ENCODE results near the gene SULT2B1. TPM values are rescaled to one million over a fixed set of nuclear protein-coding genes. Genes with fewer than 3 reads are reported as not detected.

SULT2B1 gene
- total and polyA plus RNA-seq, 4 experiments from 2014 or later, result 0.13 TPM; not detected in 3

DNA sequence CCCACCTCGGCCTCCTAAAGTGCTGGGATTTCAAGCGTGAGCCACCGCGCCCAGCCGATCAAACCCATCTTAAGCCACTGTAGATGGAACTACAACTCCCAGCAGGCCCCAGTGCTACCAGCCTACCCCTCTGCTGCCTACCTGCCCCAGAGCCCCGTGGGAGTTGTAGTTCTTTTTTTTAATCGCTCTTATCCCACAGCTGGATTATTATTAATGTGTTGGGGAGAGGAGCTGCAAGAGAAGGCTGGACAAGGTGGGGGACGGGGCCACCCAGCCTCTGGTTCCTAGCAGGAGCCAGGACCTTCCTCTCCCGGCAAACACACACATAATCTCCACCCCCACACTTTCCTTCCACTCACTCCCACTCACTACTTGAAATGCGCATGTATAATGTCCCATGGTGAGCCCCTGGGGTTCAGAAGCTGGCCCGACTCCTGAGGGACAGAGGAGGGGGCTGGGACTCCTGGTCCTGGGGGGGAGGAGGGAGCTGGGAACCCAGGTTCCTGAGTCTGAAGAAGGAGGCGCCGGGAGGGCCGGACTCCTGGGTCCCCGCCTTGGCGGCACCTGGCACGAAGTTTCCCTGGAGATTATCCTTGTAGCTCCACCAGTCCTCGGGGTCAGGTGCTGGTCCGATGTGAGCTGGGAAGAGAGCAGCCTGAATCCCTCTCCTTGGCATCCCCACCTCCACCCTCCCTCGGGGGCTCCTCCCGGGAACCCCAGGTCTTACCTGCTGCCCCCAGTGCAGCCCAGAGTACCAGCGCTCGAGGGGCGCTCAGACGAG lies 93.1 kb downstream of the SULT2B1 start:
- H3K4me3 ChIP-seq (ENCODE audit: low read length in 2 of 2), result peak overlapping the region; percentile 85 to 87
- Mint-ChIP-seq H3K36me3 (no peaks in the 10 kb centered on the region), H3K4me1 (peaks cover 23 to 57% (median 41%) of the 10 kb centered on the region in 4 donors), H3K27me3 (no peaks in the 10 kb centered on the region), H3K27ac (peak overlapping the region; percentile 83 to 97 (median 93)), H3K9me3 (peaks cover 0 to 1% (median 0%) of the 10 kb centered on the region in 8 donors), H3K4me3 (peak overlapping the region; percentile 86 to 98 (median 93))
- intact Hi-C loops (cut with micrococcal nuclease), result loop anchor here (5.0 kb wide), 1 partner anchor 322 kb away; the partner anchor contains the start of gene FTL
- H3K27ac ChIP-seq (ENCODE audit: low read depth, low read length), result peak overlapping the region; percentile 77
- no peaks in the 10 kb centered on the region for H3K36me3 ChIP-seq (ENCODE audit: insufficient read depth, low read length)
- ChIA-PET POLR2A (ENCODE audit: partially characterized antibody) (interaction anchor here (0.8 to 4.1 kb wide), 26 partner anchors 8 to 1205 kb away, joined by 3 to 76 read pairs (median 7); partner anchors contain the start of genes DBP, FTL, PPP1R15A and RPL18), CTCF (ENCODE audit: partially characterized antibody) (interaction anchor here (0.6 to 2.6 kb wide), 19 partner anchors 8 to 326 kb away, joined by 3 to 34 read pairs (median 7); partner anchors contain the start of genes DBP, HSD17B14, RPL18 and SPHK2)
- H3K9me3 ChIP-seq (ENCODE audit: control insufficient read depth in 1 of 2, low read length in 2 of 2), result no peaks in the 10 kb centered on the region
- peaks cover 46% of the 10 kb centered on the region for H3K4me1 ChIP-seq (ENCODE audit: insufficient read depth, low read length)
- no peaks in the 10 kb centered on the region for H3K27me3 ChIP-seq (ENCODE audit: insufficient read depth, low read length)
- DNase-seq, result peak; percentile 75 to 85 (median 76)

DNA sequence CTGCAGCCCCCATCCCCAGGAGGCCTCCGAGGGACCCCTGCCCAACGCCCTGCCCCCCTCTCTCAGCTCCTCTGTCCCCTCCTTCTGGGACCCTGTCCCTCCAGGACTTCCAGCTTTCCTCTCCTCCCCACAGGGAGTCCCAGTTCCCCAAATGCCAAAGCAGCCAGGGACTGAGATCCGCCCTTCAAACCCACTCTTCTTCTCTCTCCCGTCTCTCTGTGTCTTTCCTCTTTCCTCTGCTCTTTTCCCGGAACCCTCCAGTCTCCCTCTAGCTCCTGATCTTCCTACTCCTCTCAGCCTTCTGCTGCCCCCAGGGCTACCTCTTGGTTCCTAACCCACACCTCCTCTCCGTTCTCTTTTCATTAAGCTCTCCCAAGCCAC lies 93.6 kb downstream of the SULT2B1 start:
- H3K9me3 ChIP-seq (ENCODE audit: control insufficient read depth in 1 of 2, low read length in 2 of 2), result no peaks in the 10 kb centered on the region
- ChIA-PET POLR2A (ENCODE audit: partially characterized antibody) (interaction anchor here (0.8 to 4.1 kb wide), 29 partner anchors 9 to 1205 kb away, joined by 3 to 76 read pairs (median 4); partner anchors contain the start of genes DBP, FAM83E, FTL and PPP1R15A), CTCF (ENCODE audit: partially characterized antibody) (interaction anchor here (0.6 to 2.6 kb wide), 23 partner anchors 9 to 347 kb away, joined by 3 to 34 read pairs (median 6); partner anchors contain the start of genes DBP, GYS1, HSD17B14 and RPL18)
- Mint-ChIP-seq H3K4me1 (peaks cover 23 to 55% (median 40%) of the 10 kb centered on the region in 4 donors), H3K27me3 (no peaks in the 10 kb centered on the region), H3K27ac (peak overlapping the region; percentile 83 to 97 (median 96)), H3K4me3 (peak overlapping the region; percentile 86 to 98 (median 93)), H3K36me3 (no peaks in the 10 kb centered on the region), H3K9me3 (peaks cover 0 to 1% (median 0%) of the 10 kb centered on the region in 8 donors)
- DNase-seq, result no peak
- peak overlapping the region; percentile 85 to 87 for H3K4me3 ChIP-seq (ENCODE audit: low read length in 2 of 2)
- H3K27ac ChIP-seq (ENCODE audit: low read depth, low read length), result peak overlapping the region; percentile 77
- intact Hi-C loops (cut with micrococcal nuclease), result loop anchor here (5.0 kb wide), 1 partner anchor 322 kb away; the partner anchor contains the start of gene FTL
- H3K4me1 ChIP-seq (ENCODE audit: insufficient read depth, low read length), result peaks cover 46% of the 10 kb centered on the region
- no peaks in the 10 kb centered on the region for H3K36me3 ChIP-seq (ENCODE audit: insufficient read depth, low read length)
- no peaks in the 10 kb centered on the region for H3K27me3 ChIP-seq (ENCODE audit: insufficient read depth, low read length)

DNA sequence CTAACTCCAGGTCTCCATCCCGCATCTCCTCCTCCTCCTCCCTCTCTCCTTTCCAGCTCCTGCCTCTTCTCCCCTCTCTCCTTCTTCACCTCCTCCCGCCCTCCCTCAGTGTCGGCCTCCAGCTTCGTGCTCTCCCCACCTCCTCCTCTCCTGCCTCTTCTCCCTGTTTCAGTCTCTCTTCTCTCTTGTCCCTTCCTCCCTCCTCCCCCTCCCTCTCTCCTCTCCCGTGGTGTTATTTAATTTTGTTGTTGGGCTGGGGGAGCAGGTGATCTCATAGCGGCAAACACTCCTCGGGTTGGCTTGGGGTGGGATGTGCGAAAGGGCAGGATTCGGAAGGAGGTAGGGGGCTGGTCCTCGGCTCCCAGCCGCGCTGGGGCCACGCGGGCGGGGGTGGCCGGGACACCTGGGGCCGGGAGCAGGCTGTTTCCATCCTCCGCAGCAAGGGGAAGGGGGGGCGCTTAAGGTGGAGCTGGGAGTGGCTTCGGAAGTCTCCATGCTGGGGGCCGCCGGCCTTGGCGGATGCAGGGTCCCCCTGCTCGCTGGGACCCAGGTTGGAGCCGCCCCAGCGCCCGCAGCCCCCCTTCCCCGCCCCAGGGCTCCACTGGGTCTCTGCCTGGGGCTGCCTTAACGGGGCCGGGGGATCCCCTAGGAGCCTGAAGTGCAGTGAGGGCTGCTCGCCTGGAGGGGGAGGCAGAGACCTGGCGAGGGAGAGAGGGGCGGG lies 94.2 kb downstream of the SULT2B1 start, which contains the start of gene CA11:
CA11 (minus strand) TSS at position 187 of the 721 bp plus-strand sequence. CDS start 555 bp downstream, outside the sequence.
- peak within 1 kb of the TSS; percentile 77 for H3K27ac ChIP-seq (ENCODE audit: low read depth, low read length)
- H3K9me3 ChIP-seq (ENCODE audit: control insufficient read depth in 1 of 2, low read length in 2 of 2), result no peaks in the 10 kb centered on the region
- H3K4me3 Mint-ChIP-seq, result peak within 1 kb of the TSS; percentile 86 to 98 (median 93)
- peak within 1 kb of the TSS; percentile 83 to 97 (median 96) for H3K27ac Mint-ChIP-seq
- DNase-seq, result peak; percentile 91 to 96 (median 94)
- H3K36me3 ChIP-seq (ENCODE audit: insufficient read depth, low read length), result no peaks in the 10 kb centered on the region
- H3K9me3 Mint-ChIP-seq, result peaks cover 0 to 1% (median 0%) of the 10 kb centered on the region in 8 donors
- POLR2A ChIA-PET (ENCODE audit: partially characterized antibody), result interaction anchor here (0.8 to 4.1 kb wide), 29 partner anchors 9 to 1204 kb away, joined by 3 to 76 read pairs (median 4); partner anchors contain the start of genes DBP, FAM83E, FTL and PPP1R15A
- peaks cover 46% of the 10 kb centered on the region for H3K4me1 ChIP-seq (ENCODE audit: insufficient read depth, low read length)
- H3K4me3 ChIP-seq (ENCODE audit: low read length in 2 of 2), result peak within 1 kb of the TSS; percentile 85 to 87
- no peaks in the 10 kb centered on the region for H3K27me3 Mint-ChIP-seq
- no peaks in the 10 kb centered on the region for H3K36me3 Mint-ChIP-seq
- H3K27me3 ChIP-seq (ENCODE audit: insufficient read depth, low read length), result no peaks in the 10 kb centered on the region
- peaks cover 23 to 55% (median 41%) of the 10 kb centered on the region in 4 donors for H3K4me1 Mint-ChIP-seq
- CTCF ChIA-PET (ENCODE audit: partially characterized antibody), result interaction anchor here (0.6 to 2.6 kb wide), 22 partner anchors 9 to 347 kb away, joined by 3 to 34 read pairs (median 6); partner anchors contain the start of genes DBP, GYS1, HSD17B14 and RPL18
- intact Hi-C loops (cut with micrococcal nuclease), result loop anchor here (1.0 to 5.0 kb wide), 11 partner anchors 8 to 321 kb away; partner anchors contain the start of genes FTL, RPL18 and SPHK2

DNA sequence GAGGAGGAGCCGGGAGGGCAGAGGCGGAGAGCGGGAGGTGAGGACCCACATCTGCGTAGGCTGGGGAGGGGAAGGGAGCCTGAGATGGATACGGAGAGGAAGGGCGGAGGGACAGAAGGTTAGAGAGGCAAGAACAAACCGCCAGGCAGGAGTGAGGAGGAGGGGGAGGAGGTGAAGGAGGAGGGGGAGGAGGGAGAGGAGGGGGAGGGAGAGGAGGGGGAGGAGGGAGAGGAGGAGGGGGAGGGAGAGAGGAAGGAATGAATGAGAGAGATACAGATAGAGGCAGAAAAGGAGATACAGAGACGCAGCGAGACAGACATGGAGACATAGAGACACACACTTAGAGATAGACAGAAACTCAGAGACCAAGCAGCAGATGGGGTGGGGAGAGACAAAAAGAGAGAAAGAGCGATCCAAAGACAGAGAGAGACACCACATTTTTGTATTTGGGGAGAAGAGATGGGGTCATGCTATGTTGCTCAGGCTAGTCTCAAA lies 94.8 kb downstream of the SULT2B1 start:
- Histone ChIP-seq H3K27me3 (ENCODE audit: insufficient read depth, low read length) (no peaks in the 10 kb centered on the region), H3K9me3 (ENCODE audit: control insufficient read depth in 1 of 2, low read length in 2 of 2) (no peaks in the 10 kb centered on the region), H3K4me3 (ENCODE audit: low read length in 2 of 2) (peak overlapping the region in 1 of 2 donors; percentile 87), H3K36me3 (ENCODE audit: insufficient read depth, low read length) (no peaks in the 10 kb centered on the region), H3K27ac (ENCODE audit: low read depth, low read length) (peak overlapping the region; percentile 77), H3K4me1 (ENCODE audit: insufficient read depth, low read length) (peaks cover 46% of the 10 kb centered on the region)
- Mint-ChIP-seq H3K4me3 (peak overlapping the region; percentile 11 to 71 (median 48)), H3K4me1 (peaks cover 23 to 55% (median 39%) of the 10 kb centered on the region in 4 donors), H3K27me3 (no peaks in the 10 kb centered on the region), H3K9me3 (peaks cover 0 to 1% (median 0%) of the 10 kb centered on the region in 8 donors), H3K27ac (peak overlapping the region; percentile 66 to 95 (median 83)), H3K36me3 (no peaks in the 10 kb centered on the region)
- POLR2A ChIA-PET (ENCODE audit: partially characterized antibody), result interaction anchor here (1.0 to 4.1 kb wide), 17 partner anchors 10 to 319 kb away, joined by 3 to 76 read pairs (median 10); partner anchors contain the start of genes DBP, FAM83E, FTL and PPP1R15A
- intact Hi-C loops (cut with micrococcal nuclease), result loop anchor here (1.0 to 5.0 kb wide), 11 partner anchors 8 to 321 kb away; partner anchors contain the start of genes FTL, RPL18 and SPHK2
- no peak for DNase-seq
- CTCF ChIA-PET (ENCODE audit: partially characterized antibody), result interaction anchor here (1.3 to 2.6 kb wide), 9 partner anchors 10 to 346 kb away, joined by 4 to 34 read pairs (median 10); partner anchors contain the start of genes DBP, GYS1, HSD17B14 and RUVBL2

DNA sequence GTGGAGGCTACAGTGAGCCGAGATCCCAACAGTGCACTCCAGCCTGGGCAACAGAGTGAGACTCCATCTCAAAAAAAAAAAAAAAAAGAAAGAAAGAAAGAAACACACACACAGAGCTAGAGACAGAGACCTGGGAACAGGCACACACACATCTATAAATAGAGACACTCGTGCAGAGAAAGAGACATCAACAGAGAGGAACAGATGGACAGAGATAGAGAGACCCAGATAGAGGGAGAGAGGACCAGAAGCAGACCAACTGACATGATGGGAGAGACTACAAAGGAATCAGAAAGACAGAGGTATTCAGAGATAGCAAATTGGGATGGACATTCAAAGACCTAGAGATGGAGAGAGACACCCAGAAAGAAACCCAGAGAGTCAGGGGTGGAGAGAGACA lies 96.2 kb downstream of the SULT2B1 start:
- intact Hi-C loops (cut with micrococcal nuclease), result loop anchor here (5.0 kb wide), 1 partner anchor 319 kb away; the partner anchor contains the start of gene FTL
- no peaks in the 10 kb centered on the region for H3K36me3 ChIP-seq (ENCODE audit: insufficient read depth, low read length)
- H3K4me1 Mint-ChIP-seq, result peaks cover 23 to 51% (median 38%) of the 10 kb centered on the region in 4 donors
- ChIA-PET CTCF (ENCODE audit: partially characterized antibody) (interaction anchor here (2.1 kb wide), 1 partner anchor 27 kb away, joined by 13 read pairs; no protein-coding TSS in a partner anchor), POLR2A (ENCODE audit: partially characterized antibody) (interaction anchor here (1.3 to 1.5 kb wide), 2 partner anchors 27 to 66 kb away, joined by 3 to 7 read pairs; no protein-coding TSS in a partner anchor)
- no peaks in the 10 kb centered on the region for H3K36me3 Mint-ChIP-seq
- peaks cover 0 to 1% (median 0%) of the 10 kb centered on the region in 8 donors for H3K9me3 Mint-ChIP-seq
- no peak overlapping the region for H3K27ac ChIP-seq (ENCODE audit: low read depth, low read length)
- H3K27me3 ChIP-seq (ENCODE audit: insufficient read depth, low read length), result no peaks in the 10 kb centered on the region
- H3K27me3 Mint-ChIP-seq, result no peaks in the 10 kb centered on the region
- H3K9me3 ChIP-seq (ENCODE audit: control insufficient read depth in 1 of 2, low read length in 2 of 2), result no peaks in the 10 kb centered on the region
- H3K4me3 ChIP-seq (ENCODE audit: low read length in 2 of 2), result no peak overlapping the region
- no peak for DNase-seq
- H3K4me3 Mint-ChIP-seq, result peak overlapping the region in 3 of 8 donors; percentile 33 to 71 (median 49)
- H3K27ac Mint-ChIP-seq, result peak overlapping the region; percentile 76 to 97 (median 90)
- H3K4me1 ChIP-seq (ENCODE audit: insufficient read depth, low read length), result peaks cover 46% of the 10 kb centered on the region
